Mononuclear cell (primary cell): ENCODE measurements around the gene FBXL17. TPM values are rescaled to one million over a fixed set of nuclear protein-coding genes. Genes with fewer than 3 reads are reported as not detected.

Source experiments
- H3K27me3 ChIP-seq: 2 replicates; pipeline ENCODE4 v1.6.0; 2011; ENCODE audit warnings: low read length, control low read depth; ENCODE audit not compliant: insufficient read depth
- H3K4me1 ChIP-seq: 2 replicates; pipeline ENCODE4 v1.5.1; 2011; ENCODE audit warnings: mild to moderate bottlenecking, low read length, control low read depth; ENCODE audit not compliant: insufficient read depth
- H3K4me3 ChIP-seq: 2 replicates; pipeline ENCODE4 v1.5.1; 2011; ENCODE audit warnings: mild to moderate bottlenecking, low read length, moderate library complexity
- H3K9me3 ChIP-seq: 2 replicates; pipeline ENCODE4 v1.5.1; 2011; ENCODE audit warnings: low read depth, mild to moderate bottlenecking, control low read depth, low read length
- total RNA-seq: library from RNA; depleted of rRNA; stranded (reverse); fragments of >200 nt; gene quantifications from one replicate; pipeline ENCODE4 v1.2.3, GENCODE V29; 2012

The FBXL17 gene
- total RNA-seq, 1 donor, result 19.3 TPM

DNA sequence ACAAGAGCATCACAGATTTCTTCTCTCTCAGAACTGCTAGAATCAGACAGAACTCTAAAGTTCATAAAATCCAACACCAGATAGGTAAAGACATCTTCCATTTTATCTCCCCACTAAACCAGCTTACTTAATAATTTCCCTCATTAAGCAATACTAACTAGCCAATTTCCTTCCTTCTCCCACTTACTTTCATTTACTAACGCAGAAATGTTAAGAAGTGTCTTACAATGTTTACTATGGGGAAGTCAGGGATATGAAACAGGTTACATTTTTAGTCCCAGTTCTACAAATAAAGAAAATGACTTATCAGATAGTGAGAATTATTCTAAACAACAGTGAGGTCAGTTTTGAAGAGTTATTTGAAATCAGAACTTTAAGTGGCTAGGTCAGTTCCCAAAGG is 236.5 kb downstream of the FBXL17 start:
- no peak overlapping the region for H3K4me3 ChIP-seq
- H3K27me3 ChIP-seq, result no peaks in the 10 kb centered on the region
- no peaks in the 10 kb centered on the region for H3K4me1 ChIP-seq
- H3K9me3 ChIP-seq, result no peaks in the 10 kb centered on the region

DNA sequence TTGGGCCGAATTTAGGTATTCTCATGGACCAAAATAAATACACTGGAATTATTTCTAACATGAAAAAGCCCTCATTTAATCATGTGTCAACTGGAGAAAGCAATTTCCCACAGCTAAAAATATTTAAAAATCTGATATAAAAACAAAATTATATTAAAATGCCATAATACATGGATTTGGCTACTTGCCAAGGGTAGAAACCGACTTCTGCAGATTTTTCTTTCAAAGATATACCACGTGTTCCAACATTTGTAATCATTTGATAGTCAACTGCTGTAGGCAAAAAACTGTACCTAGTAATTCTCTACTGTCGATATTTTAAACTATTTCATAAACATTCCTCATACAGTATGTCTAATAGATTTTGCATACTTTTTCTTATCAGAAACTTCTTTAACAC is 237.6 kb downstream of the FBXL17 start:
- Histone ChIP-seq H3K27me3 (no peaks in the 10 kb centered on the region), H3K4me3 (no peak overlapping the region), H3K4me1 (no peaks in the 10 kb centered on the region), H3K9me3 (no peaks in the 10 kb centered on the region)

DNA sequence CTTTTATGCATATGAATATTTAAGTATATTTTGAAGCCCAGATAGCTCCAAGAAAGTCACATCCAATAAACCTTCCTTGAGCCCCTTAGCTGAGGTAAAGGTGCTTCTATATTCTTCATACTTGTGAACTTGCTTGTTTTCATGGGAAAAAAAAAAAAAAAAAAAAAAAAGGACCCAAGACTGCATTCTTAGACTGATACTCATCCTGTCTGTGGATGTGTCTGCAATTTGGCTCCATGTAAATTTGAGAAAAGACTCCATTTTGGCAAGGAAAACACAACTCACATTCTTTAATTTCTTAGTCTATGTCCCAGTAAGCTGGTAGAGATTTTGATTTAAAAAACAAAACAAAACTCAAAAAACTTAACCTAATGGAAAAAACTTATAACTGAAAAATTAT is 238.3 kb downstream of the FBXL17 start:
- no peaks in the 10 kb centered on the region for H3K9me3 ChIP-seq
- H3K4me1 ChIP-seq, result no peaks in the 10 kb centered on the region
- no peaks in the 10 kb centered on the region for H3K27me3 ChIP-seq
- no peak overlapping the region for H3K4me3 ChIP-seq

DNA sequence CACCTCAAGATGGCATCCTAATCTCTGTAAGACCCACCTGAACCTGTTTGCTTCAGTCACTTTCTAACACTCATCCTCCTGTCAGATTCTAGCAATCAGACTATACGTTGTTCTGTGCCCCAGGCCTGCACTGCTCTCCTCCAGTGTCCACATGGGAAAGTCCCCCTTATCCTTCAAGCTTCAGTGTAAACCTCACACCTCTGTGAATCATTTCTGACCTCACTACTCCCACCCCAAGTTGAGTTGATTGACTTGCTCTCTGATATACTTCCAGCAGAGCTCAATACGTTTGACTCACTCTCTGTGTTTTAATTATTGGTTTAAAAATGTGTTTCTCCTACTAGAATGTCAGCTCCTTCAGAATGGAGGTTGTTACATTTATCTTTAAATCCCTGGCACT is 240.2 kb downstream of the FBXL17 start:
- no peak overlapping the region for H3K4me3 ChIP-seq
- H3K4me1 ChIP-seq, result no peaks in the 10 kb centered on the region
- no peaks in the 10 kb centered on the region for H3K27me3 ChIP-seq
- H3K9me3 ChIP-seq, result no peaks in the 10 kb centered on the region

DNA sequence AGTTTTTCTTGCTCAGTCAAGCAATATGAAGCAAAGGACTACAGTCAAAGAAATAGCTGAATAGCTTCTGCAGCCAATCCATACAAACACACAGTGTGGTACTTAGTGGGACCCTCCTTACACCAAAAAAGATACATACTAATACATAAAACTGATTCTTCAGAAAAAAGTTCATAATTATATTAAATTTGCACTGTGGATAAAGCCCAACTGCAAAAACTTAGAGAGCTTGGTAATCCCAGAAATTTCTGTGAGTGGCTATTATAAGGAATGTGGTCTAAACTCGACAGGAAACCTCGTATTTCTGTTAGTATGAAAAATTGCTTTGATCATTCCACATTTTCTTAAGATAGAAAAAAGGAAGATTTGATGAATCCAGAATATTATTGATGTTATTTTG is 245.4 kb downstream of the FBXL17 start:
- Histone ChIP-seq H3K4me1 (no peaks in the 10 kb centered on the region), H3K4me3 (no peak overlapping the region), H3K27me3 (no peaks in the 10 kb centered on the region), H3K9me3 (no peaks in the 10 kb centered on the region)

DNA sequence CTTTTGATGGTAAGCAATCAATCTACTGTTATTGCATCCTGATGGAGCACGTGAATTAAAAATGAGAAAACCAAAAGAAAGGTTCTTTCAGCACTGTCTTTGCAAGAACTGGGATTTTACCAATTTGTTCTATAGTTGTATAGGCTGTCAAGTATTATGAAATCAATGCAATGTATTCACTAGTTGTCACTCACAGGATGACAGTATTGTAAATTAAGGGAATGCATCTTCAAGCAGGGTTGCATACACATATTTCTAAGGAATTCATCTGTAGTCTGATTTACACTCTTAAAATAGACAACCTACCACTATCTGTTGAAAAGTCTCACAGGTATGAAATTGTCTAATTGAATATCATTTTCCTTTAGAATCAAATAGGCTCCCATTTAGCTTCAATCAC is 252.8 kb downstream of the FBXL17 start:
- no peaks in the 10 kb centered on the region for H3K27me3 ChIP-seq
- H3K9me3 ChIP-seq, result no peaks in the 10 kb centered on the region
- no peaks in the 10 kb centered on the region for H3K4me1 ChIP-seq
- H3K4me3 ChIP-seq, result no peak overlapping the region

DNA sequence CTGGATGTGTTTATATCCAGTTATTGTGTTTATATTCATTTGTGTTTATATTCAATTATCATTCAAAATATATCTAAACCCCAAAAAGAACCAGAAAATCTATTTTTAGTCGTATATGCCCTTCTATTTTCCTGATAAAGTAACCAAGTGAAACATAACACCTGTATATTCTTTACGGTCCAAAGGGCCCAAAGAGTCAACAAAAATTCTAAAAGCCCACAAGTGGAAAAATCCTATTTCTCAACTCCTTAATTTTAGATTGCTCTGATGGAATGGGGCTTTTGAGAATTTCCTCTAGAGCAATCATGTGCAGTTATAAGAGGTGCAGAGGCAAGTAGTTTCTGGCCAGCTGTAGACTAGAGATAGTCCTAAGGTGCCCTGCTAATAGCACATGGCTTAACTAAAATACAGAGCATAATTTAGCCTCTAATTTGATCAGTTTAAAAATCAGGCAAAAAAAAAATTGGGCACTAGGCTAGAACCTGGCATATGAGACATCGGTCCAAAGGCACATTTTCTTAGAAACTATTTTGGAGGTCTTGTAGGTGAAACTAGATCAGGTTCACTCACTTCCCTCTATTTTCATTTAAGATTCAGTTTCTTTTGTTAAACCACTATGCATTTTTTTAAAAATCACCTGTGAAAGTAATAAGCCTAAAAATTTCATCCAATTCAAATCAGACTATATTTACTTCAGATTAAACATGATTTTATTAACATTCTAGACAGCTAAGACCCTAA is 256.0 kb downstream of the FBXL17 start:
- no peaks in the 10 kb centered on the region for H3K9me3 ChIP-seq
- no peak overlapping the region for H3K4me3 ChIP-seq
- H3K27me3 ChIP-seq, result no peaks in the 10 kb centered on the region
- H3K4me1 ChIP-seq, result no peaks in the 10 kb centered on the region

DNA sequence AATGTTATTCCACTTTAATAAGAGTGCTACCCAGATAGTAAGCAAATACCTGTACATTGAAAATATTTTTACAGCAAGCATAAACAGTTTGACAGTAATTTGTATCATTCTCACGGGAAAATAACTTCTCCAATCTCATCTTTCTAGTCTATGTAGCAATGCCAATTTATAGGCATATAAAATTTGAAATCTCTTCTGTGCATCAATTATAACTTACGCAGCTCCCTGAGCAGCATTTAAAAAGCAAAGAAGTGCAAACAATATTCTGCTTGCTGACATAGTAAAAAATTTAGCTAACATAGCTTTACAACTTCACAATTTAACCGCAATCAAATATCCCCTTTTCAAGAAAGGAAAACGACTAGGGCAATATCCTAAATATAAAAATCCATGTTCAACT is 257.3 kb downstream of the FBXL17 start:
- Histone ChIP-seq H3K4me1 (no peaks in the 10 kb centered on the region), H3K9me3 (no peaks in the 10 kb centered on the region), H3K4me3 (no peak overlapping the region), H3K27me3 (no peaks in the 10 kb centered on the region)

DNA sequence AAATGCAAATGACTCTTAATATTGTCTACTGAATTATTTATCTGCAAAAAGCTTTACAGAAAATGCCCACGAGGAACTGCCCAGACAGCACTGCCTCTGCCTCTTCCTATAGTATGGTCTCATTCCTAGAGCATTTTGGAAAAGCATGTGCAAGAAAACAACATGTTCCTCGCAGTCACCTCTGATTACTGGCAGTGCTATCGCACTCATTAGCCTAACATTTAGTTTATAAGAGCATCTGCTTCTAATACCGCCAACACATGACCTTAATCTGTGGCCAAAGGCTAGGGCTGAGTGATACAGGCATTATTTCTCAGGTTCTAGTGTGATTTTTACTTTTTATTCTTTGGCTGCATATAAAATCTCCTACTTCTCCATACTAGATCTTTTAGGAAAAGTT is 259.2 kb downstream of the FBXL17 start:
- Histone ChIP-seq H3K27me3 (no peaks in the 10 kb centered on the region), H3K9me3 (no peaks in the 10 kb centered on the region), H3K4me1 (no peaks in the 10 kb centered on the region), H3K4me3 (no peak overlapping the region)

DNA sequence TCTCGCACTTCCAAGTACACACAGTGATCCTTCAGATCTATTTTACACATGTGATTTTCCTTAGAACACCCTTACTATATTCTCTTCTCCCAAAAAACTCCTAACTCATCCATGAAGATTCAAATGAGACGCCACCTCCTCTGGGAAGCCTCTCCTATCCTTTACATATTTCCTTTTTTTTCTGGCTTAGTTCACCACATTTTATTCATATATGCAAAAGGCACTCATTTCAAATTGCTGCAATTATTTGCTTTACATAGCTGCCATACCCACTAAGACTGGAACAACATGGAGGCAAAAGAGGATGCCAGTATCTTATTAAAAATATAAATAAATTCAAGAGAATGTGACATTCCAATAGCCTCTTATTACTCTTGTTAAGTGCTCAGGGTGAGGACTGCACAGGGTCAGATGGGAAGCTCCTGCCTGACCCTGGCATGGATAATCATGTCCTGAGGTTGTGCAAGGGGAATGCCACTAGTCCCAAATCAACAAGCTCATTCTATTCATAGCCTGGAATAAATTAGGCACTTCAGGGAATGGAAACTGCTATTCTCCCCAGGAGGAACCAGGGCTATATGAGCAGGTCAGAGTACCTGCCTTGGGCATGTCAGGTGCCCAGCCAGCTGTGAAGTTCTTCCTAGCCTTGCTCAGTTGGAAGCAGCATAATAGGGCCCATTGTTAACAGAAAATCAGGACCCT is 262.9 kb downstream of the FBXL17 start:
- Histone ChIP-seq H3K4me3 (no peak overlapping the region), H3K4me1 (no peaks in the 10 kb centered on the region), H3K9me3 (no peaks in the 10 kb centered on the region), H3K27me3 (no peaks in the 10 kb centered on the region)

DNA sequence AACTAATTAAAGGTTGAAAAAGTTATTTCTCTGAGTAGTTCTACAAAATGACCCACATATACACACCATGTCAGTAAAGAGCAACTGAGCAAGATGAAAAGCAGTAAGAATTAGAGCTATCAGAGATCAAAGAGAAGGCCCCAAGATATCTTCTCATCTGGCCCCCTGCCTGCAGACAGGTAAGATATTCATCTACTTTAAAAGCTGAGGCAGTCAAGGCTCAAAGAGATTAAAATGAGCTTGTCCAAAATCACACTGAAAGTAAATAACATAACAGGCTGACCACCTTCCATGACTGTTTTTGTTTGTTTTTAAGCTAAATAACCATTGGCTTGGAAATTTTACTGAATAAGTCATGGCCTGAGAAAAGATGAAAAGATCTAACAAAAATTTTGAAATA is 266.2 kb downstream of the FBXL17 start:
- H3K4me1 ChIP-seq, result no peaks in the 10 kb centered on the region
- H3K4me3 ChIP-seq, result no peak overlapping the region
- H3K9me3 ChIP-seq, result no peaks in the 10 kb centered on the region
- H3K27me3 ChIP-seq, result no peaks in the 10 kb centered on the region

DNA sequence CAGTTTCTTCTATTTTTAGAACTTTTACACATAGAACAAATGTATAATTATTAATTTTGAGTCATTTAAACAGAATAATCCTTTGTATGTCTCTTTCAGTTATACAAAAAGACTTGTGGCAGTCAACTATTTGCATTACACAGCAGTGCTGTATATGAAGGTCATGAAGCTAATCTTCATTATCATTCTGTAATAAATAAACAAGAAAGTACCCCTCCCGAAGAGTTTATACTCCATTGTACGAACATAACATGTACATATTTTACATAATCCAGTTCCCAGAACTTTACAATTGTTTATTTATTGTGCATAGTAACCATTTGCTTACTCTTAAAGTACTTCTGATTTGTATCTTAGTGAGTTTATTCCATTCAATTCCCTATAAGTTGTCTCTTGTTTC is 267.9 kb downstream of the FBXL17 start:
- no peaks in the 10 kb centered on the region for H3K4me1 ChIP-seq
- no peaks in the 10 kb centered on the region for H3K27me3 ChIP-seq
- H3K4me3 ChIP-seq, result no peak overlapping the region
- no peaks in the 10 kb centered on the region for H3K9me3 ChIP-seq

DNA sequence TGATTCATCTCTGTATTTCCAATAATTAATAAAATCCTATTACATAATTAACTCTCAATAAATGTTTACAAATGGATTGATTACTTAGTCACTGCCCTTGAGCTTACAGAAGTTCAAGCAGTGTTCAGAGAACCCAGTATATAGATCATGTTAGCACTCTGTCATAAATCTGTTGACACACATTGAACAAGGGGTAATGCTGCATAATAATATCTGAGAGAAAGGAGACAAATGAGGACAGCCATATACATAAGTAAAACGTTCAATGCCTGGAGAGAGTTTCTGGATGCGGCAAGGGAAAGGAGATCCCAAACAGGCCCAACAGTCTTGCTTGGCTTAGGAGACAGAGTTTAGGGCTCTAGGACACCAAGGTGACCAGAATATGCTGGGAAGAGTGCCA is 270.2 kb downstream of the FBXL17 start:
- Histone ChIP-seq H3K27me3 (no peaks in the 10 kb centered on the region), H3K9me3 (no peaks in the 10 kb centered on the region), H3K4me3 (no peak overlapping the region), H3K4me1 (no peaks in the 10 kb centered on the region)

DNA sequence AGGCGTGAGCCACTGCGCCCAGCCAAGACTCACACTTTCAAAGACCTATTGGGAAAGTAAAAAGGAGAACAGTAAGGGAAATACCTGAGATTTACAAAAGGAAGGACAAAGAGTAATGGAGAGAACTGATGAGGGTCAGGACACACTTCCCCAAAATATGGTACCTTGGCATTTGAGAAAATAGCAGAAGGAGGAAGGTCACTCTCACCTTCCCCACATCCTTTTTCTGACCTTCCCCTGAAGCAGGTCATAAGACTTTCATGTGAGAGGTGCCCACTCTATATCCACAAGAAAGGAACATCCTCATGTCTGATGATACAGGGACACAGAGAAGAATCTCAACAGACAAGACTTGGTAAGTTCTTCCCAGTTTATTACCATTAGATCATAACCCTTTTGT is 272.8 kb downstream of the FBXL17 start:
- H3K9me3 ChIP-seq, result no peaks in the 10 kb centered on the region
- H3K4me1 ChIP-seq, result no peaks in the 10 kb centered on the region
- no peaks in the 10 kb centered on the region for H3K27me3 ChIP-seq
- no peak overlapping the region for H3K4me3 ChIP-seq

DNA sequence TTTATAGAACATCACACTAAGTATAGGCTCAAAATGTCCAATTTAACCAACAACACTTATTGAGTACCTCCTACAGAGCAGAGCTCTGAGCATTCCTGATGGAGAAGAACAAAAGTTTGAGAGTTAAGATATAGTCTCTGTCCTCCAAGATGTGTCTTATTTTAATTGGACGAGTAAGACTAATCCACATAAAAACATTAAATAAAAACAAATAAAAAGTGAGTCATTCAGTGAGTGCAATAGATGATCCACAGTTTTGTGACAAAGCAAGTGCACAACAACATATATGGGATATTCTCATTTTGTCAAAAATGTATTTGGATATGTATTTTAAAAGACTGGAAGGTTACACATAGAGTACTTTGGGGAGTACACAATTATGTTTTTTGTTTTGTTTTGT is 277.4 kb downstream of the FBXL17 start:
- H3K27me3 ChIP-seq, result no peaks in the 10 kb centered on the region
- H3K4me3 ChIP-seq, result no peak overlapping the region
- H3K4me1 ChIP-seq, result no peaks in the 10 kb centered on the region
- H3K9me3 ChIP-seq, result no peaks in the 10 kb centered on the region

DNA sequence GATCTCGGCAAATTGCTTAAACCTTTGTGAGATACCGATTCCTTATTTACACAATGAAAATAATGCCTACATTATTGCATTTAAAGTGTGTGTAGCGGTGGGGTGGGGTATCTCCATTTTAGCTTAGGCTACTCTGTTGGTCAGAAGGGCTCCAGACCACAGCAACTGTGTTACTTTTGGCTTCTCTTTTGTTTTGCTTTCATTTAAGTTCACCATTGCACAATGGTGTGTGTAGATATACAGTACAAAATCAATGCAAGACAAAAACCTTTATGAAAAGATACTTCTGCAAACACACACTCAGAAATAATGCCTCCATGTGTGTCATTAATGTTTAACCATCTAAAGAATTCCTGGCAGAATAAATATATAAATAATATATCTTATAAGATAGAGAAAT is 279.4 kb downstream of the FBXL17 start:
- Histone ChIP-seq H3K4me1 (no peaks in the 10 kb centered on the region), H3K9me3 (no peaks in the 10 kb centered on the region), H3K4me3 (no peak overlapping the region), H3K27me3 (no peaks in the 10 kb centered on the region)
